ENCODE measurements around the gene PNKD.
A peak's percentile ranks its signal among the peaks of the same experiment; 100 is the strongest.

The PNKD gene

GRCh38 chr2:218323526-218324472 is 53.5 kb downstream of the PNKD start:
- no peak for DNase-seq

- no peak for DNase-seq
Measured at GRCh38 chr2:218325566-218326160, 55.3 kb downstream of the PNKD start.

- no peak for DNase-seq
Measured at GRCh38 chr2:218326315-218326714, 56.0 kb downstream of the PNKD start.

GRCh38 chr2:218327451-218328210 is 57.3 kb downstream of the PNKD start:
- no peak for DNase-seq

GRCh38 chr2:218328294-218328693 is 58.0 kb downstream of the PNKD start:
- no peak for DNase-seq

GRCh38 chr2:218329027-218329825 is 58.9 kb downstream of the PNKD start:
- no peak for DNase-seq

GRCh38 chr2:218329826-218330593 is 59.7 kb downstream of the PNKD start:
- no peak for DNase-seq

GRCh38 chr2:218331745-218332144 is 61.4 kb downstream of the PNKD start:
- no peak for DNase-seq

- DNase-seq = no peak
Measured at GRCh38 chr2:218332288-218332687, 62.0 kb downstream of the PNKD start.

GRCh38 chr2:218332920-218333645 is 62.8 kb downstream of the PNKD start:
- DNase-seq = no peak

- DNase-seq = no peak
Measured at GRCh38 chr2:218334531-218334930, 64.2 kb downstream of the PNKD start.

- no peak for DNase-seq
Measured at GRCh38 chr2:218340656-218341055, 70.3 kb downstream of the PNKD start.

- DNase-seq = no peak
Measured at GRCh38 chr2:218341381-218341780, 71.1 kb downstream of the PNKD start.

- no peak for DNase-seq
Measured at GRCh38 chr2:218342837-218343236, 72.5 kb downstream of the PNKD start.

- no peak for DNase-seq
Measured at GRCh38 chr2:218343591-218343990, 73.3 kb downstream of the PNKD start.

GRCh38 chr2:218344090-218344754 is 73.9 kb downstream of the PNKD start:
- DNase-seq = no peak

- no peak for DNase-seq
Measured at GRCh38 chr2:218344755-218345417, 74.6 kb downstream of the PNKD start.

- peak; percentile 32 for DNase-seq
Measured at GRCh38 chr2:218345491-218346236, 75.3 kb downstream of the PNKD start.

- no peak for DNase-seq
Measured at GRCh38 chr2:218347172-218347571, 76.9 kb downstream of the PNKD start.

All from DMS153 (cell line).